GM12878 (cell line): ENCODE data around the gene ZNF83. TPM values are rescaled to one million over a fixed set of nuclear protein-coding genes. Genes with fewer than 3 reads are reported as not detected.

Experiments
- EED ChIP-seq: sonication (generic); IDR thresholded peaks from 2 replicates; pipeline ENCODE4 v1.6.1; 2016; ENCODE audit warnings: antibody characterized with exemption, low read depth
- EZH2 ChIP-seq: IDR thresholded peaks from 2 replicates; pipeline ENCODE4 v1.6.1; 2012; ENCODE audit warnings: low read depth, mild to moderate bottlenecking, control low read depth, inconsistent platforms, low read length, borderline replicate concordance; ENCODE audit not compliant: control insufficient read depth
- KAT2A ChIP-seq: conservative IDR thresholded peaks from 2 replicates; pipeline ENCODE4 v1.6.1; 2011; ENCODE audit warnings: low read depth, low read length; ENCODE audit not compliant: control insufficient read depth
- TCF3 ChIP-seq: IDR thresholded peaks from 2 replicates; pipeline ENCODE4 v1.6.1; 2012; ENCODE audit warnings: low read depth, mild to moderate bottlenecking, low read length, borderline replicate concordance; ENCODE audit not compliant: insufficient read depth
- polyA plus RNA-seq, 11 experiments: library from polyadenylated mRNA; depleted of rRNA in 4 of 11; unstranded in 6 of 11; stranded (reverse) in 5 of 11; fragments of >200 nt; fragmentation: Nextera tagmentation in 4 of 11; fragmentation: Illumina TruSeq in 1 of 11; extraction: Ambion mirVana in 4 of 11; extraction: Trizol in 1 of 11; gene quantifications; 1 replicate in 1 of 11; 2 replicates in 10 of 11; pipeline versions ENCODE4 v1.2.1 to v1.2.3, GENCODE V29; 2011 to 2016; ENCODE audit warnings: inconsistent platforms in 2 of 11, missing spikeins in 2 of 11, low read depth in 1 of 11
- total RNA-seq, 4 experiments: library from RNA; depleted of rRNA in 3 of 4; stranded (reverse); fragments of >200 nt in 3 of 4; fragmentation: Illumina TruSeq in 1 of 4; extraction: Trizol in 1 of 4; gene quantifications; 2 replicates each; pipeline versions ENCODE4 v1.2.1 to v1.2.3, GENCODE V29; 2013 to 2021
- TF ChIP-seq, protein P1 (sequence below): fragments of 450-650 bp; formaldehyde crosslinking; IDR thresholded peaks from 2 replicates; pipeline ENCODE4 v1.5.0; 2022; ENCODE audit warnings: mild to moderate bottlenecking, missing genetic modification characterization
- TF ChIP-seq, protein P2 (sequence below): fragments of 450-650 bp; formaldehyde crosslinking; IDR thresholded peaks from 2 replicates; pipeline ENCODE4 v1.4.0; 2020; ENCODE audit warnings: mild to moderate bottlenecking, moderate library complexity
- TF ChIP-seq, protein P3 (sequence below): IDR thresholded peaks from 2 replicates; pipeline ENCODE4 v1.6.1; 2011; ENCODE audit warnings: borderline replicate concordance, low read depth, mild to moderate bottlenecking, moderate library complexity, mixed read lengths, low read length; ENCODE audit not compliant: insufficient read depth; ENCODE audit errors: extremely low read length
- TF ChIP-seq, protein P4 (sequence below): IDR thresholded peaks from 2 replicates; pipeline ENCODE4 v1.6.1; 2012; ENCODE audit warnings: low read length, inconsistent platforms
- TF ChIP-seq, protein P5 (sequence below): fragments of 450-650 bp; IDR thresholded peaks from 2 replicates; pipeline ENCODE4 v1.6.1; 2016; ENCODE audit warnings: mild to moderate bottlenecking, moderate library complexity, borderline replicate concordance

ZNF83 gene
- total and polyA plus RNA-seq, 10 of the 15 experiments (the other 5 are each of a cell fraction or from before 2014, with no cell fraction given): 9.9 to 90.1 (median 18.7) TPM

DNA sequence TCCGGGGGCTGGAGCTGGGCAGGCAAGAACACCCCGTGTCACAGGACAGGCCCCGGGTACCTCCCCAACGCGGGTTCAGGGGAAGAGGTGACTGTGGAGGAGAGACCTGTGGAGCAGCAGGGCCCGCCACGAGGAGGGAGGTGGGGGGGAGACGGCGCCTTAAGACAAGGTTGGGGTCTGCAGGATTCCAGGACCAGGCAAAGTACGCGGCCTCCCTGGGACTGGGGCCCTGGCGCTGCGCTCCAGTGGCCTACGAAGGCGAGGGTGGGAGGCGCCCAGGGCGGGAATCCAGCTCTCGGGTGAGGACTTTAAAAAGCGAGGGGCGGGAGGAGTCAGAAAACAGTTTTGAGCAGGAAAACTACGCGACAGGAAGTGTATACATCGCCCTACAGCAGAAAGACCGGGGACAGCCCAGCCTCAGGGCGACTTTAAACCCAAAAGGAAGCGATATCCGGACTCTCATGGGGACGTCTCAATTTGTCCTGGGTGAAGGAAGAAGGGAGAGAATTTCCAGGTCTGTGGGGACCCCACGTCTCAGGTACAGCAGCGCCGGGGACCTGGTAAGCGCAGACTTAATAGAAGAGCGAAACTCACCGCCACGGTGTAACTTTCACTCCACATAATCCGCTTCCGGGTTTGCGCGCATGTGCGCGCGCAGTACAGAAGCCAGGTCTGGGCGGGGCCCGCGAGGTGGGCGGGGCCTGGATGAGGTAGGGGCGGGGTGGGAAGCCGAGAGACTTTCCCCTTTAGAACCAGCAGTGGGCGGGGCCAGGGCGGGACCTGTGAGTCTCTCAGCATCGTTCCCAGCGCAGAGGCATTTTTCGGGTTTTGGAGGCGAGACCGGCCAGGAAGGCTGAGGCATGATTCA, at the start of gene ZNF83 (continued):
- TF ChIP-seq, protein P1, sequence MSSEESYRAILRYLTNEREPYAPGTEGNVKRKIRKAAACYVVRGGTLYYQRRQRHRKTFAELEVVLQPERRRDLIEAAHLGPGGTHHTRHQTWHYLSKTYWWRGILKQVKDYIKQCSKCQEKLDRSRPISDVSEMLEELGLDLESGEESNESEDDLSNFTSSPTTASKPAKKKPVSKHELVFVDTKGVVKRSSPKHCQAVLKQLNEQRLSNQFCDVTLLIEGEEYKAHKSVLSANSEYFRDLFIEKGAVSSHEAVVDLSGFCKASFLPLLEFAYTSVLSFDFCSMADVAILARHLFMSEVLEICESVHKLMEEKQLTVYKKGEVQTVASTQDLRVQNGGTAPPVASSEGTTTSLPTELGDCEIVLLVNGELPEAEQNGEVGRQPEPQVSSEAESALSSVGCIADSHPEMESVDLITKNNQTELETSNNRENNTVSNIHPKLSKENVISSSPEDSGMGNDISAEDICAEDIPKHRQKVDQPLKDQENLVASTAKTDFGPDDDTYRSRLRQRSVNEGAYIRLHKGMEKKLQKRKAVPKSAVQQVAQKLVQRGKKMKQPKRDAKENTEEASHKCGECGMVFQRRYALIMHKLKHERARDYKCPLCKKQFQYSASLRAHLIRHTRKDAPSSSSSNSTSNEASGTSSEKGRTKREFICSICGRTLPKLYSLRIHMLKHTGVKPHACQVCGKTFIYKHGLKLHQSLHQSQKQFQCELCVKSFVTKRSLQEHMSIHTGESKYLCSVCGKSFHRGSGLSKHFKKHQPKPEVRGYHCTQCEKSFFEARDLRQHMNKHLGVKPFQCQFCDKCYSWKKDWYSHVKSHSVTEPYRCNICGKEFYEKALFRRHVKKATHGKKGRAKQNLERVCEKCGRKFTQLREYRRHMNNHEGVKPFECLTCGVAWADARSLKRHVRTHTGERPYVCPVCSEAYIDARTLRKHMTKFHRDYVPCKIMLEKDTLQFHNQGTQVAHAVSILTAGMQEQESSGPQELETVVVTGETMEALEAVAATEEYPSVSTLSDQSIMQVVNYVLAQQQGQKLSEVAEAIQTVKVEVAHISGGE (CRISPR knock-in tag): no peak
- TF ChIP-seq EED (no peak), KAT2A (no peak), TCF3 (no peak), EZH2 (no peak)
- TF ChIP-seq, protein P2, sequence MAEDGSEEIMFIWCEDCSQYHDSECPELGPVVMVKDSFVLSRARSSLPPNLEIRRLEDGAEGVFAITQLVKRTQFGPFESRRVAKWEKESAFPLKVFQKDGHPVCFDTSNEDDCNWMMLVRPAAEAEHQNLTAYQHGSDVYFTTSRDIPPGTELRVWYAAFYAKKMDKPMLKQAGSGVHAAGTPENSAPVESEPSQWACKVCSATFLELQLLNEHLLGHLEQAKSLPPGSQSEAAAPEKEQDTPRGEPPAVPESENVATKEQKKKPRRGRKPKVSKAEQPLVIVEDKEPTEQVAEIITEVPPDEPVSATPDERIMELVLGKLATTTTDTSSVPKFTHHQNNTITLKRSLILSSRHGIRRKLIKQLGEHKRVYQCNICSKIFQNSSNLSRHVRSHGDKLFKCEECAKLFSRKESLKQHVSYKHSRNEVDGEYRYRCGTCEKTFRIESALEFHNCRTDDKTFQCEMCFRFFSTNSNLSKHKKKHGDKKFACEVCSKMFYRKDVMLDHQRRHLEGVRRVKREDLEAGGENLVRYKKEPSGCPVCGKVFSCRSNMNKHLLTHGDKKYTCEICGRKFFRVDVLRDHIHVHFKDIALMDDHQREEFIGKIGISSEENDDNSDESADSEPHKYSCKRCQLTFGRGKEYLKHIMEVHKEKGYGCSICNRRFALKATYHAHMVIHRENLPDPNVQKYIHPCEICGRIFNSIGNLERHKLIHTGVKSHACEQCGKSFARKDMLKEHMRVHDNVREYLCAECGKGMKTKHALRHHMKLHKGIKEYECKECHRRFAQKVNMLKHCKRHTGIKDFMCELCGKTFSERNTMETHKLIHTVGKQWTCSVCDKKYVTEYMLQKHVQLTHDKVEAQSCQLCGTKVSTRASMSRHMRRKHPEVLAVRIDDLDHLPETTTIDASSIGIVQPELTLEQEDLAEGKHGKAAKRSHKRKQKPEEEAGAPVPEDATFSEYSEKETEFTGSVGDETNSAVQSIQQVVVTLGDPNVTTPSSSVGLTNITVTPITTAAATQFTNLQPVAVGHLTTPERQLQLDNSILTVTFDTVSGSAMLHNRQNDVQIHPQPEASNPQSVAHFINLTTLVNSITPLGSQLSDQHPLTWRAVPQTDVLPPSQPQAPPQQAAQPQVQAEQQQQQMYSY (CRISPR knock-in tag): no peak
- TF ChIP-seq, protein P3, sequence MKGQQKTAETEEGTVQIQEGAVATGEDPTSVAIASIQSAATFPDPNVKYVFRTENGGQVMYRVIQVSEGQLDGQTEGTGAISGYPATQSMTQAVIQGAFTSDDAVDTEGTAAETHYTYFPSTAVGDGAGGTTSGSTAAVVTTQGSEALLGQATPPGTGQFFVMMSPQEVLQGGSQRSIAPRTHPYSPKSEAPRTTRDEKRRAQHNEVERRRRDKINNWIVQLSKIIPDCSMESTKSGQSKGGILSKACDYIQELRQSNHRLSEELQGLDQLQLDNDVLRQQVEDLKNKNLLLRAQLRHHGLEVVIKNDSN: no peak
- TF ChIP-seq, protein P4, sequence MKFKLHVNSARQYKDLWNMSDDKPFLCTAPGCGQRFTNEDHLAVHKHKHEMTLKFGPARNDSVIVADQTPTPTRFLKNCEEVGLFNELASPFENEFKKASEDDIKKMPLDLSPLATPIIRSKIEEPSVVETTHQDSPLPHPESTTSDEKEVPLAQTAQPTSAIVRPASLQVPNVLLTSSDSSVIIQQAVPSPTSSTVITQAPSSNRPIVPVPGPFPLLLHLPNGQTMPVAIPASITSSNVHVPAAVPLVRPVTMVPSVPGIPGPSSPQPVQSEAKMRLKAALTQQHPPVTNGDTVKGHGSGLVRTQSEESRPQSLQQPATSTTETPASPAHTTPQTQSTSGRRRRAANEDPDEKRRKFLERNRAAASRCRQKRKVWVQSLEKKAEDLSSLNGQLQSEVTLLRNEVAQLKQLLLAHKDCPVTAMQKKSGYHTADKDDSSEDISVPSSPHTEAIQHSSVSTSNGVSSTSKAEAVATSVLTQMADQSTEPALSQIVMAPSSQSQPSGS: no peak
- TF ChIP-seq, protein P5, sequence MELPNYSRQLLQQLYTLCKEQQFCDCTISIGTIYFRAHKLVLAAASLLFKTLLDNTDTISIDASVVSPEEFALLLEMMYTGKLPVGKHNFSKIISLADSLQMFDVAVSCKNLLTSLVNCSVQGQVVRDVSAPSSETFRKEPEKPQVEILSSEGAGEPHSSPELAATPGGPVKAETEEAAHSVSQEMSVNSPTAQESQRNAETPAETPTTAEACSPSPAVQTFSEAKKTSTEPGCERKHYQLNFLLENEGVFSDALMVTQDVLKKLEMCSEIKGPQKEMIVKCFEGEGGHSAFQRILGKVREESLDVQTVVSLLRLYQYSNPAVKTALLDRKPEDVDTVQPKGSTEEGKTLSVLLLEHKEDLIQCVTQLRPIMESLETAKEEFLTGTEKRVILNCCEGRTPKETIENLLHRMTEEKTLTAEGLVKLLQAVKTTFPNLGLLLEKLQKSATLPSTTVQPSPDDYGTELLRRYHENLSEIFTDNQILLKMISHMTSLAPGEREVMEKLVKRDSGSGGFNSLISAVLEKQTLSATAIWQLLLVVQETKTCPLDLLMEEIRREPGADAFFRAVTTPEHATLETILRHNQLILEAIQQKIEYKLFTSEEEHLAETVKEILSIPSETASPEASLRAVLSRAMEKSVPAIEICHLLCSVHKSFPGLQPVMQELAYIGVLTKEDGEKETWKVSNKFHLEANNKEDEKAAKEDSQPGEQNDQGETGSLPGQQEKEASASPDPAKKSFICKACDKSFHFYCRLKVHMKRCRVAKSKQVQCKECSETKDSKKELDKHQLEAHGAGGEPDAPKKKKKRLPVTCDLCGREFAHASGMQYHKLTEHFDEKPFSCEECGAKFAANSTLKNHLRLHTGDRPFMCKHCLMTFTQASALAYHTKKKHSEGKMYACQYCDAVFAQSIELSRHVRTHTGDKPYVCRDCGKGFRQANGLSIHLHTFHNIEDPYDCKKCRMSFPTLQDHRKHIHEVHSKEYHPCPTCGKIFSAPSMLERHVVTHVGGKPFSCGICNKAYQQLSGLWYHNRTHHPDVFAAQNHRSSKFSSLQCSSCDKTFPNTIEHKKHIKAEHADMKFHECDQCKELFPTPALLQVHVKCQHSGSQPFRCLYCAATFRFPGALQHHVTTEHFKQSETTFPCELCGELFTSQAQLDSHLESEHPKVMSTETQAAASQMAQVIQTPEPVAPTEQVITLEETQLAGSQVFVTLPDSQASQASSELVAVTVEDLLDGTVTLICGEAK: peak; percentile 57; the same call in 1 of the 2 replicates
